ENCODE data around the gene TIMM44.
"Not testable (repeated sequence)": the region's sequence is repeated elsewhere in the genome, so short reads cannot be mapped to it uniquely, and the experiment has no call there.

Gene TIMM44

DNA sequence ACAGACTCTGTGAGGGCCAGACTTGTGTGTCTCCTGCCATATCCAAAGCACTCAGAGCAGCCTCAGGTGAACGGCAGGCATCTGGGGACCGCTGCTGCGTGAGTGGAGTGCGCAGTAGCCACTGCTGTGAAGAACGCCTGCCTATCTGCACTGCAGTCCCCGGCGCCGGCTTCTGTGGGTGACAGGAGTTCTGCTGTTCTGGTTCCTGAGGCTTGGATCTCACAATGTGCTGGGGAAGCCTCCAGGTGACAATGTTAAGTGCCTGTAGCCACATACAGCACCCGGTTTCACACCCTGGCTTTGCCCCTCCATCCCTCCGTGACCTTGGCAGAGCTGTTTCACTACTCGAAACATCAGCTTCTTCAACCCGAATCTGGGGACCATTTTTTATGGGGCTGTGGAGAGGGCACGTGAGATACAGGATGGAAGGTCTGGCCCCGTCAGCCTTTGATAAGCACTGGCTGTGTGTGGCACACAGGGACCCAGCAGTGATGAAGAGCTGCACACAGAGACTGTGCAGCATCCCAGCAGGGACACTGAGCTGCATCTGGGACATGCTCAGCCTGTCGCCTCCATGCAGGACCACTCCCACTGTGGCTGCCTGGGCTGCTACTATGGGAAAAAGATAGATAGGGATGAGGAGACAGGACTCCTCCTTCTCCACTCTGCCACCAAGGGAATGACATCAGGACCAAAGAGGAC, 33.7 kb upstream of the TIMM44 start:
- in situ Hi-C loops (cut with MboI; ENCODE audit: low sequenced_read_pairs) = no loop called here

DNA sequence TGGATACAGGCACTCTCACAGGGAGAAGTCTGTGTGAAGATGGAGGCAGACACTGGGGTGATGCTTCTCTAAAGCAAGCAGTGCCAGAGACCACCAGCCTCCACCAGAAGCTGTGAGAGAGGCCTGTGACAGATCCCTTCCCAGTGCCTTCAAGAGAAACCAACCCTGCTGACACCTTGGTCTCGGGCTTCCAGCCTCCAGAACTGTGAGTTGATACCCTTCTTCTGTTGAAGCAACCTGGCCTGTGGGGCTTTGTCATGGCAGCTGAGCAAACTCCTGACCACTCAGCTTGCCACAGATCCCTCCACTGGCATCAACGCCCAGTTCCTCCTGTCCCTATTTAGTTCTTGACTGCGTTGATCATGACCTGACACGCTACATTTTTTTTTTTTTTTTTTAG, 33.0 kb upstream of the TIMM44 start:
- in situ Hi-C loops (cut with MboI; ENCODE audit: low sequenced_read_pairs) = no loop called here

DNA sequence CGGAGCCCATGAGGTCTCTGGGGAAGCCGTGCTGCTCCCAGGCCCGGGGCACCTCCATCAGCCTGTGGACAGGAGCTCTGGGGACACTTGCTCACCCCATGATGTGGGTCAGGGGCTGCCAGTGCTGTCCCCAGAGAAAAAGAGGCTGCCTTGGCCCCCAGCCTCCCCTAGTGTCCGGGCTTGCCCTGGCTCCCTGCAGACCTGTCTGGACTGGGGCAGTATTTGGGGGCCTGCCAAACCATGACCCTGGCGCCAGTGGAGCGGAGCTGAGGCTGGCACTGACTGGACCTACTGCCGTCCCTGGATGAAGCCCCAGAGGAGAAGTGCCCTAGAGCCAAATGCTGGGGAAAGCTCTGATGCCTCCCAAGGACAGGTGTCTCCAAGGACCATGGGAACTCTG, 31.6 kb upstream of the TIMM44 start:
- in situ Hi-C loops (cut with MboI; ENCODE audit: low sequenced_read_pairs) = no loop called here

DNA sequence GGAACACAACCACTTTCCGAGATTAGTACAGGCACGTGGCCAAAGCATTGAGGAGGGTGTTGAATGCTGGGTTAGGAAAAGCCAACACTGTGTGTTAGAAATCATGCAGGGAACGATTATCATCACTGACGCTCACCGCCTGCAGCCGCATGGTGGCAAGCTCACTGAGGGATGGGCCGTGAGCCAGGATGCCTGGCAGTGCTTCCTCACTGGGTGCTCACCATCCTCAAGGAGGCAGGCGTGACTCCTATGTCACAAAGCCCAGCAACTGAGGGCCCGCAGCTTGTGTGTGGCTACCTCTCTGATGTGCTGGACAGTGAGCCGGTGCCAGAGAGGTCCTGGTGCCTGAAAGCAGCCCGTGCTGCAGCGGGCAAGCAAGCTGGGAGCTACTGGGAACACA, 30.4 kb upstream of the TIMM44 start:
- in situ Hi-C loops (cut with MboI; ENCODE audit: low sequenced_read_pairs) = no loop called here

DNA sequence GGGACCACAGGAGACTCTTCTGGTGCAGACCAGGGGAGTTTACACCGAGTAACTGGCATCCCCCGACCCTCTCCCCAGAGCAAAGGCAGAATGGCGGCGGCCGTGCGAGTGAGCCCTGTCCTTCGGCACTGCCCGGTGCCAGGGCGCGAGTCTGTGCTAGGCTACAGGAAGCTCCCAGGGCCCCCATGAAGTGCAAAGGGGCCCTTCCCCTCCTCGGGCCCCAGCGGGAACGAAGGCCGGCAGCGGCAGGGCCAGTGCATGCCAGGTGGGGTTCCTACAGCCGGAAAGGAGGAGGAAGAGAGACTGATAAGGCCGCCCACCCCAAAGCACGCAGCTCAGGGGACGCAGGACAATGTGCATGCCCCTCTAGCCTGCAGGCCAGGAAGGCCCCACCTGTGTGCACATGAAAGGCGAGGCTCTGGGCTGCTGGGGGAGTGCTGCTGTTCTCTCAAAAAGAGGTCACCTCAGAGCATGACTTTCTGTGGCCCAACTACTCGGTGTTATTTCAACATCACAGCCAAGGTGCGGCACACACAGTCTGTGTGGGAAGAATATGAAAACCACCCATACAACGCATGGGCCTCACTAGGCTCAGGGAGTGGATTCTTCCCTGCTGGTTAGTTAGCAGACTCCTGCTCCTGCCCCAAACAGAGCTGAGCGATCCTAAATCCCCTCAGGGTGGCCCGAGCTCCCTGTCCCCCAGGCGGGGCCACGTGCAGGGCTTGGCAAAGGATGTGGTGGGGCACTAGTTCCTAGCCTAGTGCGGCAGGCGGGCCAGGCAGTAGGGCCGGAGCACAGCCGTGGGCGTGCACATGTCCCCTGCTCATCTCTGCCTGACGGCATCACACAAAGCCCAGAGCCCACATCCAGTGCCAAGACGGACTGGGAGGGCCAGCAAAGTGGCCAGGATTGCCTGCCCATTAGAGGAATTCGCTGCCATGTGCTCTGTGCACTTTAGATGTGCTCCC, 28.4 kb upstream of the TIMM44 start:
- in situ Hi-C loops (cut with MboI; ENCODE audit: low sequenced_read_pairs) = no loop called here

DNA sequence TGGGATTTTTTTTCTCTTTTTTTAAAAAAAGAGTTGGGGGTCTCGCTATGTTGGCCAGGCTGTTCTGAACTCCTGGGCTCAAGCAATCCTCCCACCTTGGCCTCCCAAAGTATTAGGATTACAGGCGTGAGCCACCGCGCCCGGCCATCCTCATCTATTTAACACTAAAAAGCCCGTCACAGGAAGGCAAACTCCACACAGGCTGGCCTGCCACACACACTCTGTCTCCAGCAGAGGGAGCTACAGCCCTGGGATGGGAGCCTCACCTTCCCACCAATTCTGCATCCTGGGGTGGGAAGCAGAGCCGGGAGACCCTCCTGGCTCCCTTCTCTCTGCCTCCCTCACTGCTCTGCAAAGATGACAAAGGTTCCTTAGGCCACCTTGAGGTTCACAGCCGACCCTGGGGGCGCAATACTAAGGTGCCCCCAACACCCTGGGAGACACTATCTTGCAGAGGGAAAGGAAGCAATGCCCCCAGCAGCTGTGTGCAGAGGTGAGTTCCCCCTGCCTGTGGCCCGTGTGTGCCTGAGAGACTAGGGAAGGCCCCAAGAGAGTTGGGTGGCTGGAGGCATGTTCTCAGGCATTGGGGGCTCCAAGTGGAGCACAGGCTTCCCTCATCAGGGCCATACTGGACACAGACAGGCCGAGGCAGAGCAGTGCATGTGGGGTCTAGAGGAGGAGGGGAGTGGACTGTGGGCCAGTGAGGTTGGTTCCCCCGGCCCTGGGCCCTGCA, 27.4 kb upstream of the TIMM44 start:
- in situ Hi-C loops (cut with MboI; ENCODE audit: low sequenced_read_pairs) = no loop called here

DNA sequence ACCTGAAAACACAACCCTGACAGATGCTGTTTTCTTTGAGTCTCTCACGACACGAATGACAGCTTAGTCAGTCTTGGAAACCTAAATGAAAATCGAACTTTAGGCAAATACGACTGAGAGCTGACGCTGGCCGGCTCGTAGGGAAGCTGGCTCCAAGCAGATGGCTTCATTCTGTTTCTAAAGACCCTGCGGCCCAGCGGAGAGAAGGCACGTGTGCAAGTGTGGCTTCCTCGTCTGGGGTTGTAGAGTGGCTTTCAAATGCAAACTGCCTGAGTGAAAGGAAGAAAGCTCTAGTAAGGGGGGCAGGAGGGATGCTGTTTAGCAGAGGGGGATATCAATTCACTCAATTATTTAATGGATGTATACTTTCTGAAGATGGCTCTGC, 26.1 kb upstream of the TIMM44 start:
- in situ Hi-C loops (cut with MboI; ENCODE audit: low sequenced_read_pairs) = no loop called here

DNA sequence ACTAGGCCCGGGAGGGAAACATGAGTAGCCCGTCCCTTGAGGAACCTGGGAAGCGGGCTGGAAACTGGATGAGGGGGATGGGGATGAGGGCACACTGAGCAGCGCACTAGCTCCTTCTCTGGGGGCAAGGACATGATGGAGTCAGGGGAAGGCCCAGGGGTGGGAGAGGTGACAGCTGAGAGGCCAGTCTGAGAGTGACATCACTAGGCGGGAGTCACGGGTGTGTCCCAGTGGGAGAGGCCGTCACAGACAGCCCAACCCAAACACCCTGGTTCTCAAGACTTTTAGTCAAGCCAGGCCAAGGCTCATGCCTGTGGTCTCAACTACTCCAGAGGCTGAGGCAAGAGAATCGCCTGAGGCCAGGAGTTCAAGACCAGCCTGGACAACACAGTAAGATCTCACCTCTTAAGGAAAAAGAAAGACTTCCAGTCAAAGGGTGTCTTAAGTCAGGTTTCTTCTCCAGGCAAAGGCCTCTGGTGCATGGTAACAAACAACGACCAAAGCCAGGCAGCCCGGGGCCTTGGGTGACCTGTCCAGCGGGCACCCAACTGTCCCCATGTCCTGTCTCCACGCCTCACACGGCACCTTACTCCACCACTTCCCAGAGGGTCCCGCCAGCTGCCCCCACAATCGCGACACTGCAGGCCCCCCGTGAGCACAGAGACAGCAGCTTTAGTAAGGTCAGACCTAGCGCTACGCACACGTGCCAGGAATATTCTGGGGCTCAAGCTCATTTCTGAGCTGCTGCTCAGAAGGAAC, 25.5 kb upstream of the TIMM44 start:
- in situ Hi-C loops (cut with MboI; ENCODE audit: low sequenced_read_pairs) = no loop called here

DNA sequence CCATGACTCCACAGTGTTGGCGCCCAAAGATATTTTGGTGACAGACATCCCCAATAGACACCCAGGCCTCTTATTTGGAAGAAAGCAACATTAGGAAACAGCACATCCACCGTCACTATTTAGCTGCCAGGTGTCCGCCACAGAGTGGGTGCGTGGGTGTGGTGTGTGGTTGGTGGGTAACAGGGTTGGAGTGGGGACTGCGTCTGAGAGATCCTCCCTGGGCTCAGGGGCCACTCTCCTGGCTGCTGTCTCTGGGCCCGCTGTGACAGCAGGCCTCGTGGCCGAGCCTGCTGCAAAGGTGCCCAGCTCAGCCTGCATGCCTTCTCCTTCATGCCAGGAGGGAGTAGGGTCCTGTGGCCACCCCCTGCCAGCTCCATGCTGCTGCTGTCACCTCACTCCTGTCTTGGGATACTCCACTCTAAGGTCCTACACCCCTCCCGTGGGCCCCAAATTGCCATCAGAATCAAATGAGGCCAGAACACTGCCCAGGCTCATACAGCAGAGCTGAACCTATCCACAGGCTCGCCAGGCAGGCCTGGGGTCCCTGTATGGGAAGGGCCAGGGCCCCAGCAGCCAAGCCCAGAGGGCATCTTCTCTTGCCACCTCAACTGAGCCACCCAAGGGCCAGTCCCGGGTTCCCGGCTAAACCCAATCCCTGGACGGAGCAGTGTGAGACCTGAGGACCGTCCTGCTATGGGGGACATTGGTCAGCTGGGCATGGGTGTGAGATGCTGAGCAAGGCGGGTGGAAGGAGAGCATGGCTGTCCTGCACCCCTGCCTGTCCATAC, 24.7 kb upstream of the TIMM44 start:
- in situ Hi-C loops (cut with MboI; ENCODE audit: low sequenced_read_pairs) = no loop called here

DNA sequence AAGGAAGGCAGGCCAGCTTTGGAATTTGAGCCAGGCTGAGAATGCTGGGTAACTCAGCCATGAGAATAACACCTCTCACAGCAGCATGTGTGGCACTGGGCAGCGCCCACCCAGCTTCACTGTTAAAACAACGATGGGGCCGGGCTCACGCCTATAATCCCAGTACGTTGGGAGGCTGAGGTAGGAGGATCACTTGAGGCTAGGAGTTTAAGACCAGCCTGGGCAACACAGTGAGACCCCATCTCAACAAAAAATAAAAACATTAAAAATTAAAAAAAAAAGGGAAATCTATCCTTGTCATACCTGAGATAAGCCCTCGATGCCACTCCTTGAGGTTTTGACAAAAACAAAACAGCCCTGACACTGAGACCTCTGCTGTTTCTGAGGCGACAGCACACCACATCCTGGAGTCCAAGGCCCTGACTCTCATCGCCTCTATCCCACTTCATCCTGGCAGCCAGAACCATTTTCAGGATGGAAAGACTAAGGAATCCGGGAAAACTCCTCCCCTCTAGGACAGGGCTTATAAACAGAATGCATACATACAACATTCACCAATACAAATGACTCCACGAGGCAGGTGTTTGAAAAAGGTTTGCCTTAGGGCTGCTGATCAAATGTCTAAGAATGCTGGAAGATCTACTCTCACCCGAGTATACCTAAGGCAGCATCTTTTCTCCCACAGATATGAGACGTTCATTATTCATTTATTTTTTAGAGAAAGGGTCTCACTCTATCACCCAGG, 22.6 kb upstream of the TIMM44 start:
- in situ Hi-C loops (cut with MboI; ENCODE audit: low sequenced_read_pairs) = no loop called here

DNA sequence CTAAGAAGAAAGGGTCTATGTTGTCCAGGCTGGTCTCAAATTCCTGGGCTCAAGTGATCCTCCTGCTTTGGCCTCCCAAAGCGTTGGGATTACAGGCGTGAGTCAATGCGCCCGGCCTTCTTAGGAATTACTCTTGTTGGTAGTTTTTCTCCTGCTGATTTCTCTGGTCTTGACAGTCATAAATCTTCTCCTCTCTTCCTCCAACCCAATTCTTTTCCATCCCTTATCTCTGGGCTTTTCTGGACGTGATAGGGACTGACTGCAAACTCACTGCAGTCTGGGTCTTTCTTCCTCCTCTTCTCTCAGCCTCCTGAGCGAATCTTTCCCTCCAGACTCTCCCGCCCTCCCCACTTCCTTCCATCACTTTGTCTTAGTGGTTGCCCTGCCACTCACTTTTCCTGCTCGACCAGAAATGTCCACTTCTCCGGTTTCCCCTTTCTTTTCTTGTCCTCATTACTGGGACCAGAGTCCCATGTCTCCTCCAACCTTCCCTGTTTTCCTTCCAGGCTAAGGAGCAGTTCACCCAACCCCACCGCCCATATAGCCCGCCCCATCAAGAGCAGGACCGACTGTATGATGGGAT, 21.9 kb upstream of the TIMM44 start:
- in situ Hi-C loops (cut with MboI; ENCODE audit: low sequenced_read_pairs) = no loop called here

DNA sequence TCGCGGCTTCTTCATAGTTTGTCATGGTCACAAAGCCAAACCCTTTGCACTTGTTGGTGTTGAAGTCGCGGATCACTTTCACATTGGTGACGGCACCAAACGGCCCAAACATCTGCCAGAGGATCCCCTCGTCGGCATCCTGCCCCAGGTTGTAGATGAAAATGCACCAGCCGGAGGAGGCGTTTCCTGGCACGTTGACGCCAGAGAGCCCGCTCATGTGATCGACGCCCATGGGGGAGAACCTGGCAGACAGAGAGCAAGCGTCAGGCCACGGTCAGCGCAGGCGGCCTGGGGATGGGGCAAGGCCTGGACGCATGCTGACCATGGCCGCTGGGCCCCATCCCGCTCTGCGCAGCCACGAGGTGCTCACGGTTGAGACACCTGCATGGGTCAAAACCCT, 20.1 kb upstream of the TIMM44 start:
- in situ Hi-C loops (cut with MboI; ENCODE audit: low sequenced_read_pairs) = no loop called here

DNA sequence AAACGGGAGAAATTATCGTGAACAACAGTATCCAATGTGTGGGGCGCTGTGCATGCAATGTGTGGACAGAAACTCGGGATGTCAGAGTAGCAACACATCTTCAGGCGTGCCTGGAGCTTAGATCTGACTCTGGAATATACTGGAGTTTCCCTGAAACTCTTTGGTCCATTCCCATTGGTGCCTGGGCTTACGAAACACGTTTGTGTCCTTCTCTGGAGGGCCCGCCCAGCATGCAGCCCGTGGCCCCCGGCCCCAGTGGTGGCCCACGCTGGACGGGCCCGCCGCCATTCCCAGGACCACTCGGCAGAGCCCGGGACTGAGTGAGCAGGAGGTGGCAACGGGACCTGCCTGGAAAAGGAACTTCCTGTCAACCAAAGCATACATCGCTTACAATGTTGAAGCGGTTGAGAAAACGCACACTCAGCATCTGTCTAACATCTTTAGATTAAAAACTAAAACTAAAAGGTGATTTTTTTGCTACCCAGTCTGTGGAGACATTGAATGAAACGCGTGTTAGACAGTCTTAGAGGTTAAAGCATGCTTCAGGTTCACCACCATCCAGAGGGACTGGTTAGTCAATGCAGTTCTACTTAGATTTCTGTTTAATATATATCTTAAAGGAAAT, 19.3 kb upstream of the TIMM44 start:
- in situ Hi-C loops (cut with MboI; ENCODE audit: low sequenced_read_pairs) = no loop called here

DNA sequence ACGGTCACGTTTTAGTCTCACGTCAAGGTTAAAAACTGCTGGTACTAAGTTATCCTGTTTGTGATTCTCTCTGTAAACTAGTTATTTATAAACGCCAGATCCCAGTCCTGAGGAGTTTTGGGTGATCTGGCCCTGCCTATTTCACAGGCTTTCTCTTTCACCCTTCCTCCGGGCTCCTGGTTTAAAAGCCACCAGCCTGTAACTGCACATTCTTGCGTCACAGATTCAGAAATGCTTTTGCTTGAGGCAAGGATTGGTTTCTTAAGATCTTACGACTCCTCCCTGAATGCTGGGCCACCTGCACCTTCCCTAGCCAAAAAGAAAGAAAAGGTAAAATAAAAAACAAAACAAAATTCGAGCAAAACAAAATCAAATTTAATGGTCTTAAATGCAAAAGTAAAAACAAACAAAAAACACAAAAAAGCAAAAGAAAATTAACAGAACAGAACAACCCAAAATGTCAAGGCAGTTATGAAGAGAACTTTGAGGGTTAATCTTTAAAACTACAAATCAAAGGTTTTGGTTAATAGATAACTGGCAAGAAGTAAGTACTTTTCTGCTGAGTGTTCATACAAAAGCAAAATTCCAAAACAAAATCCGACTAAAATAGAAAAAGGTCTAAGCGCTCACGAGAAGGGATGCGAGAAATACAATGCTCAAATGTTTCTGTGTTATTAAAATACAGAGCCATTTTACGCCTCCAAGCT, 18.6 kb upstream of the TIMM44 start:
- in situ Hi-C loops (cut with MboI; ENCODE audit: low sequenced_read_pairs) = no loop called here

DNA sequence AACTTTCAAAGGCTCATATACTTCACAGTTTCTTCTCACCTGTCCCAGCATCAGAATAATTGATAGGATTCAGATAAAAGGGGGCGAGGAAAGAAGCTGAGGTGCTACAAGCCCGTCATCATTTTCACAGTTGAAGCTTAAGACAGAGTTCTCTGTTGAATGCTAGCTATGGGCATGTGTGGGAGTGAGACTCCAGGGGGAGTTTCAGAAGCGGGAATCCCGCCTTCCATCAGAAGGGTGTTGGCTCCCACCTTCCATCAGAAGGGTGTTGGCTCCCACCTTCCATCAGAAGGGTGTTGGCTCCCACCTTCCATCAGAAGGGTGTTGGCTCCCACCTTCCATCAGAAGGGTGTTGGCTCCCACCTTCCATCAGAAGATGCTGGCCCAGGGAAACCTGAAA, 17.6 kb upstream of the TIMM44 start:
- in situ Hi-C loops (cut with MboI; ENCODE audit: low sequenced_read_pairs) = not testable (repeated sequence)

DNA sequence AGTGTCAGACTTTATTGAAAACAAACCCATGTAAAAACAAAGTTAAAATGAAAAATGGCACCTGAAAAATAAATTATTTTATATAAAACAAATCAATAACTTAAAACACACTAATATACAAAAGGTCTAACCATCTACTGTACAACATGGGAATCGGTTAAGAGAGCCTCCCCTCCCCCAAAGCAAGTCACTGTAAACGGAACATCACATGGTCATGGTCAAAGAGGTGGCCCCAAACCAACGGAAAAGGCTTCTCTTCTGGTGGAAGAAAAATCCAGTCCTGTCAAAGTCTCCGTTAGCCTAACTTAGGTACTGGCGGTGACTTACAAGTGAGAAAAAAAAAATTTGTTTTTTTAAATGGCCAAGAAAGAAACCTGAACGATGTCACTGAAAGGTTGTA, 15.7 kb upstream of the TIMM44 start:
- in situ Hi-C loops (cut with MboI; ENCODE audit: low sequenced_read_pairs) = no loop called here

DNA sequence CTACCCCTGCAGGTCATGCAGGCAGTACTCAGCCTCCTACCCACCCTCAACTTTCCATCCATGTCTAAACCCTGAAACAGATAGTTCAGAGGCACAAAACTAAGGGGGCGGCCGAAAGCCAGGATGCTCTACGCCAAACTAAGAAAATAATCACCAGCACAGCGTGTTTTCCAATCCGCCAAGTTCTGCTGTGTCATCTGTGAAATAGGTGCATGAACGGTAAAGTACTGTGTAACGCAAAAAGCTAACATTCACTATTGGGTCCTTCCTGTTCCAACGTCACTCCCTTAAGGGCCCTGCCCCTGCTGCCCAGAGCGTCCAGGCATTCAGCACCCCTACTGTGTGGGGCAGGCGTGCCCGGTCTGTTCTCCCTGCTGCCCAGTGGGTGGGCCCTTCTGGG, 12.2 kb upstream of the TIMM44 start:
- in situ Hi-C loops (cut with MboI; ENCODE audit: low sequenced_read_pairs) = no loop called here

DNA sequence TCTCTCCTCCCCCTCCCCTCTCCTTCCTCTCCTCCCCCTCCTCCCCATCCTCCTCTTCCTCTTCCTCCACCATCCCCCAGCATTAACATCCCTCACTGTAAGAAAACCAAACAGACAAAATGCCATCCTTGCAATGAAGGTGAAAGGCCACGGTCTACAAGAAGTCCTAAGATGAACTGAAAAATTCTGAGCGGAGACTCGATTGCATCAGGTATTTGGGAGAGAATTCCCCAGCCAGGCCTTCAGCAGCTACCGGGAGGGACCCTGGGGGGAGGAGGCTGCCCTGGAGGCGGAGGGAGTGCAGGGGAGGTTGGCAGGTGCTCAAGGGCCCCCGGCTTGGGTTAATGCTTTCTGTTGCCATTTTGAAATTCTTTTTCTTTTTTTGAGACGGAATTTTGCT, 10.1 kb upstream of the TIMM44 start:
- in situ Hi-C loops (cut with MboI; ENCODE audit: low sequenced_read_pairs) = no loop called here

All from hTERT RPE-1 (cell line).